MM.1S (cell line): Measurements from ENCODE around the gene CREM.

Experiments used
- DNase-seq: peaks from one replicate; pipeline ENCODE4 v3.0.0-alpha.2; 2015
- H2AFZ ChIP-seq: fragments of 300-600 bp; sonication (generic); 2 replicates; pipeline ENCODE4 v1.6.0; 2016; ENCODE audit warnings: antibody characterized with exemption, low read length
- H3F3A ChIP-seq: fragments of 300-600 bp; sonication (generic); 2 replicates; pipeline ENCODE4 v1.6.1; 2016; ENCODE audit warnings: mild to moderate bottlenecking, antibody characterized with exemption, low read length, moderate library complexity, mixed read lengths; ENCODE audit not compliant: insufficient read depth
- H3K27ac ChIP-seq: fragments of 300-600 bp; sonication (generic); 2 replicates; pipeline ENCODE4 v1.5.1; 2016; ENCODE audit warnings: mild to moderate bottlenecking, low read length
- H3K27me3 ChIP-seq: fragments of 300-600 bp; sonication (generic); replicated peaks from 2 replicates; pipeline ENCODE4 v1.6.0; 2016; ENCODE audit warnings: low read length; ENCODE audit not compliant: insufficient read depth
- H3K36me3 ChIP-seq: fragments of 300-600 bp; sonication (generic); replicated peaks from 2 replicates; pipeline ENCODE4 v1.6.1; 2016; ENCODE audit warnings: mild to moderate bottlenecking, low read length, mixed read lengths; ENCODE audit not compliant: insufficient read depth
- H3K4me1 ChIP-seq: fragments of 300-600 bp; sonication (generic); 2 replicates; pipeline ENCODE4 v1.6.1; 2016; ENCODE audit warnings: low read length, mixed read lengths
- H3K4me2 ChIP-seq: fragments of 300-600 bp; sonication (generic); 2 replicates; pipeline ENCODE4 v1.6.0; 2016; ENCODE audit warnings: low read depth, low read length
- H3K4me3 ChIP-seq: fragments of 300-600 bp; sonication (generic); 2 replicates; pipeline ENCODE4 v1.5.1; 2016; ENCODE audit warnings: low read length, mixed read lengths
- H3K79me2 ChIP-seq: fragments of 300-600 bp; sonication (generic); 2 replicates; pipeline ENCODE4 v1.6.1; 2016; ENCODE audit warnings: mixed run types, low read length, mixed read lengths
- H3K9ac ChIP-seq: fragments of 300-600 bp; sonication (generic); 2 replicates; pipeline ENCODE4 v1.6.1; 2016; ENCODE audit warnings: low read length, mixed read lengths
- H3K9me2 ChIP-seq: fragments of 300-600 bp; sonication (generic); replicated peaks from 2 replicates; pipeline ENCODE4 v1.6.1; 2016; ENCODE audit warnings: mild to moderate bottlenecking, low read length, mixed read lengths; ENCODE audit not compliant: insufficient read depth
- H3K9me3 ChIP-seq: fragments of 300-600 bp; sonication (generic); replicated peaks from 2 replicates; pipeline ENCODE4 v1.6.1; 2016; ENCODE audit warnings: mild to moderate bottlenecking, low read length, mixed read lengths; ENCODE audit not compliant: insufficient read depth
- H4K20me1 ChIP-seq: fragments of 300-600 bp; sonication (generic); 2 replicates; pipeline ENCODE4 v1.6.1; 2016; ENCODE audit warnings: mild to moderate bottlenecking, low read length, moderate library complexity, mixed read lengths; ENCODE audit not compliant: insufficient read depth
- CTCF ChIP-seq: fragments of 300-600 bp; sonication (generic); IDR thresholded peaks from 2 replicates; pipeline ENCODE4 v1.5.1; 2016; ENCODE audit warnings: antibody characterized with exemption, low read length, mixed read lengths
- EZH2 ChIP-seq: fragments of 300-600 bp; sonication (generic); optimal IDR thresholded peaks from 2 replicates; pipeline ENCODE3; 2017; ENCODE audit warnings: low read depth, mild to moderate bottlenecking, antibody characterized with exemption, low read length, mixed read lengths
- EZH2phosphoT487 ChIP-seq: fragments of 300-600 bp; sonication (generic); IDR thresholded peaks from 2 replicates; pipeline ENCODE4 v1.6.1; 2018; ENCODE audit warnings: antibody characterized with exemption, low read length

Gene CREM

DNA sequence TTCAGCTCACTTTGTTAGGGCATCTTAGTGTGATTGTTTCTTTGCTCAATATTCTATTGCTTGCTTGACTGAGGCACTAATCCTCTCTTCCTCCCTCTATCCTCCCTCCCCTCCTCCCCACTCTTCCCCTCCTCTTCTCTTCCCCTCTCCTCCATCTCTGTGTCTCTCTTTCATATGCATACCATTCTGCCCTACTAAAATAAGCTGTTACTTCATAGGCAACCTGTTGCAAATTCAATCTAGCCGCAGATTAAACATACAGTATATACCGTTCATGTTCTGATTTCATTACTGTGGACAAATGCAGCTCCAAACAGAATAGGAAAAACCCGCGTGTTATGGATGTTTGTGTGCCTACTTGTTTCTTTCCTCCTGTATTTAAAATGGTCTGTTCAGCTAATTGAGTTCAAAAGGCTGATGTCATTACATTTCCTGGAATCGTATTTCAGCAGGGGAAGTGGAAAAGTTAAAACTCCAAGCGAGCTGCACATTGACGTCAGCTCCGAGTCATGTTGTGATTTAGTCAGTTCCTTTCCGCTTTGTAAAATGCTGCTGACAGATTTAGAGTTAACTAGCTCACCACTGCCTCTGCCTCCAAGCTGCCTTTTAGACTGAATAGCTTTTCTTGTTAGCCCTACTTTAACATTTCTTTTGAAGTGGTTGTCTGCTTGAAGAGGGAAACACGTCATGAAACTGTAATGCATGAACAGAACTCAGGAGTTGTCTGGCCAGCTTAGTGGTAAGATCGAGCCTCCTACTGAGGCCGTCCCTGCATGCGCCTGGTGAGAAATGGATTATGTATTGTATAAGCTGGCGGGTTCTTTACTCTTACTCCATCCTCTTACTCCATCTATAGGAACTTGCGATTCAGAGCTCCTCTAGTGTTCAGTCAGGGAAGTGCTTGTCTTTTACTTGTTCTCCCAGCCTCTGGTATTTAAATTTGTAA, 69.0 kb downstream of the CREM start:
- peak overlapping the region; percentile 67 for H3K4me2 ChIP-seq
- peak overlapping the region; percentile 50 for H3K9ac ChIP-seq
- peak overlapping the region; percentile 68 for H3K27ac ChIP-seq
- no peaks in the 10 kb centered on the region for H3K36me3 ChIP-seq
- H3K9me2 ChIP-seq: no peaks in the 10 kb centered on the region
- peak overlapping the region; percentile 36 for H2AFZ ChIP-seq
- peak overlapping the region; percentile 54 for H3K4me3 ChIP-seq
- TF ChIP-seq EZH2: no peak
- TF ChIP-seq CTCF: peak; percentile 81
- no peaks in the 10 kb centered on the region for H3K27me3 ChIP-seq
- H3F3A ChIP-seq: peaks cover 13% of the 10 kb centered on the region
- H3K9me3 ChIP-seq: no peaks in the 10 kb centered on the region
- DNase-seq: peak; percentile 84
- peaks cover 12% of the 10 kb centered on the region for H3K4me1 ChIP-seq
- H3K79me2 ChIP-seq: no peaks in the 10 kb centered on the region
- no peaks in the 10 kb centered on the region for H4K20me1 ChIP-seq

GRCh38 chr10:35200487-35200886, 73.8 kb downstream of the CREM start:
- Histone ChIP-seq H3K9me3 (no peaks in the 10 kb centered on the region), H3K79me2 (no peaks in the 10 kb centered on the region), H2AFZ (no peak overlapping the region), H3K4me2 (no peak overlapping the region), H3K4me1 (no peaks in the 10 kb centered on the region), H3K9ac (no peak overlapping the region), H3F3A (peaks cover 9% of the 10 kb centered on the region), H3K36me3 (no peaks in the 10 kb centered on the region), H3K9me2 (no peaks in the 10 kb centered on the region), H4K20me1 (no peaks in the 10 kb centered on the region), H3K4me3 (no peak overlapping the region), H3K27me3 (no peaks in the 10 kb centered on the region), H3K27ac (no peak overlapping the region)
- TF ChIP-seq CTCF: no peak
- DNase-seq: no peak

DNA sequence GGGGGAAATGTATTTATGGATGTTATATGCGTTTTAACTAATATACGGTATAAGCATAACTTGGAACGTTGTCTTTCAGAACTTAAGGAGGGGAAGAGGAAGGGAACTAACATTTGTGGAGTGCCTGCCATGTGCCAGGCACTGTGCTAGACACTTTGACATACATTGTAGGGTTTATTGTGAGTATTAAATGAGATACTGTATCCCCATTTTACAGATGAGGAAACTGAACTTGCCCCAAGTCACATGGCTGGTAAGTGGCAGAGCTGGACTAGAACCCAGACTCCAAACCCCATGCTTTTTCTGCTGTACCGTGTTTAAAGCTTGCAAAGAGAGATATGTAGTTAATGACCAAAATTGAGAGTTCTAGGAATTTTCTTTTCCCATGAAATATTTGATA, 74.6 kb downstream of the CREM start:
- H3K4me2 ChIP-seq: no peak overlapping the region
- H3K4me1 ChIP-seq: no peaks in the 10 kb centered on the region
- H3K9ac ChIP-seq: no peak overlapping the region
- H3F3A ChIP-seq: peaks cover 3% of the 10 kb centered on the region; the same call in 1 of the 2 replicates
- no peaks in the 10 kb centered on the region for H3K9me3 ChIP-seq
- H3K36me3 ChIP-seq: no peaks in the 10 kb centered on the region
- H2AFZ ChIP-seq: no peak overlapping the region
- no peaks in the 10 kb centered on the region for H3K27me3 ChIP-seq
- no peaks in the 10 kb centered on the region for H3K79me2 ChIP-seq
- H4K20me1 ChIP-seq: no peaks in the 10 kb centered on the region
- DNase-seq: no peak
- H3K27ac ChIP-seq: no peak overlapping the region
- no peaks in the 10 kb centered on the region for H3K9me2 ChIP-seq
- no peak overlapping the region for H3K4me3 ChIP-seq
- TF ChIP-seq CTCF (no peak), EZH2 (no peak), EZH2phosphoT487 (no peak)
